HG02763 (cell line): Measurements from ENCODE around the gene FAM53B.

ENCODE experiments used
- ATAC-seq: cut with Tn5 transposase; IDR thresholded peaks from one replicate; pipeline ENCODE4 v1.9.1; 2021; ENCODE audit warnings: mild to moderate bottlenecking, moderate library complexity; ENCODE audit not compliant: unreplicated experiment

Gene FAM53B

GRCh38 chr10:124683814-124684213 is 60.4 kb downstream of the FAM53B start:
- no peak for ATAC-seq

- no peak for ATAC-seq
Measured at GRCh38 chr10:124681626-124682552, 62.3 kb downstream of the FAM53B start.

DNA sequence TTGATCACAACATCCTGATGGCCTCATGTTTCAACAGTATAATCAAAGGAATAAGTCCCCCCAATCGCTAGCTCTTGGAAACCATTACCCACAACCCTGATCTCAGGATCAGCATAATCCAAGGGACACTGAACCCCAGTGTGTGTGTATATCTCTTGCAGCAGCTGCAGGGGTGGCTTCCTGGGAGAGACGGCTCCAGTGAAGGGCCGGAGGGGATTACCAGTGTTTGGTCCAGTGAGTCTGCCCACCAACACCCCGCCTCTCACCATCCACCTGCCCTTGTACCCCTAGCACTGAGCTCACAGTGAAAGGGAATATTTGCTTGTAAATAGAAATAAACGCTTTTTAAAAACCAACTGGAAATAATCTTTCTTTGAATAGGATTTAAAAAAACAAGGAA is 63.1 kb downstream of the FAM53B start:
- ATAC-seq: no peak

DNA sequence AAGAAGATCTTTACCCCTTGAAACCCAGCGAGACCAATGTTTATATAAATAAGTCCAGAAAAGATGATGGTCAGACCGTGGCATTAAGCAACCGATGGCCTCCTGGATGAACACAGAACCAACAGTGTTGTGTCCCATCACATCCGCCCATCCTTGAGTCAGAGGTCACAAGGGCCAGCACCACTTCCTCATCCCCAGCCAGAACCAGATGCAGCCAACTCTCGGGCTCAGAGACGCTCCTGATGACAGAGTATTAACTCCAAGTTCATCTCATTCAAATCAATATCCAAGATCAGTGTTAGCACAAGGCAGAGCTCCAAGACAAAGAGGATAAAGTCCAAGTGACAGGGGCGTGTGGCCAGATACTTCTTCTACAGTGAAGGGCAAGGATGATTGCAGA is 63.5 kb downstream of the FAM53B start:
- ATAC-seq: no peak

GRCh38 chr10:124679401-124679800 is 64.8 kb downstream of the FAM53B start:
- ATAC-seq: no peak

GRCh38 chr10:124678557-124679240 is 65.5 kb downstream of the FAM53B start:
- no peak for ATAC-seq

- ATAC-seq: no peak
Measured at GRCh38 chr10:124677749-124678556, 66.2 kb downstream of the FAM53B start.

- no peak for ATAC-seq
Measured at GRCh38 chr10:124677293-124677699, 66.9 kb downstream of the FAM53B start.

GRCh38 chr10:124676416-124677062 is 67.6 kb downstream of the FAM53B start:
- ATAC-seq: no peak

GRCh38 chr10:124675824-124676223 is 68.4 kb downstream of the FAM53B start:
- no peak for ATAC-seq

GRCh38 chr10:124675261-124675660 is 68.9 kb downstream of the FAM53B start:
- ATAC-seq: no peak

DNA sequence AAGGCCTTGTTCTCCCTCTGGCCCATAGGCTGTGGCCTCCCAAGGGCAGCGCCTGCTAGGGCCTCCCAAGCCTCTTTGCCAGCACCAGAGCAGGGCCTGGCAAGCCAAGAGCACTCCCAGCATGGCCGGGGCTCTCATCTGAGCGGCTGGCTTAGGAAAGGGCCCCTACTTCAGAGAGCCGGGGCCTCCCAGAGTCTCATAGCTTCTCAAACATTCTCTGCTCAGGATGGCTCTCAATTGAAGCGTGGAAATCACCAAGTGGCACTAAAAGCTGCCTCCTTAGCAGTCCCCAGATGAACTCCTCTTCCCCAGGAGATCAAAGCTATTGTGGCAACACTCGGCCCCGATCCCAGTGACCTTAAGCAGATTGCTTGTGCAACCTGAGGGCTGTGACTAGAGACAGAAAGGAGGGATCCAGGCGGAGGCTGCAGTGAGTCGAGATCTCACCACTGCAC is 69.4 kb downstream of the FAM53B start:
- no peak for ATAC-seq

- ATAC-seq: no peak
Measured at GRCh38 chr10:124672181-124672638, 72.0 kb downstream of the FAM53B start.

DNA sequence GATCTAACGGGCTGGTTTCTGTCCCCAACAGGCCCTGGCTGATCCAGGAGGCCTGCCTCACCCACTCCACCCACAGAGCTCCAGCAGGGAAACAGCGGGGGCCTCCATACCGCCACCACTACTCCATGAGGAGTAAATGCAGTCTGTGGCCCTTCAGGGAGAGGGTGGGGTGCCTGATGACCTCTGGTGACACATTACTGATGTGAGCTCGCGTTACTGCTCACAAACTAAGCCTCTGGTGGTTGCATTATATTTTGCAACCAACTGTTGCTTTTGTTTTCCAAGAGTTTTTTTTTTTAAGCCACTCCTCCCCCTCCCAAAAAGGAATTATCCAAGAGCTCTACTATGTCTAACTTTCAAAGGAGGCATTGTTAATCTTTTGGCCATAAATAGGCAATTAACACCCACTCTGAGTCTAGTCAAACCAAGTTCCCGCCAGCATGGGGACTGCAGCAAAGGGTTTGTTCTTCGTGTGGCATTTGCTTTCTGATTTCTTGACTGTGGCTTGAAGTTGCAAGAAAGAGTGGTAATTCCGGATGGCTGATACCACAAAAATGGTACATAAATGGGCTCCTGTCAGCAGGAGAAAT is 72.6 kb downstream of the FAM53B start:
- ATAC-seq: no peak

- no peak for ATAC-seq
Measured at GRCh38 chr10:124670849-124671248, 73.3 kb downstream of the FAM53B start.

GRCh38 chr10:124669824-124670654 is 74.1 kb downstream of the FAM53B start:
- ATAC-seq: no peak

DNA sequence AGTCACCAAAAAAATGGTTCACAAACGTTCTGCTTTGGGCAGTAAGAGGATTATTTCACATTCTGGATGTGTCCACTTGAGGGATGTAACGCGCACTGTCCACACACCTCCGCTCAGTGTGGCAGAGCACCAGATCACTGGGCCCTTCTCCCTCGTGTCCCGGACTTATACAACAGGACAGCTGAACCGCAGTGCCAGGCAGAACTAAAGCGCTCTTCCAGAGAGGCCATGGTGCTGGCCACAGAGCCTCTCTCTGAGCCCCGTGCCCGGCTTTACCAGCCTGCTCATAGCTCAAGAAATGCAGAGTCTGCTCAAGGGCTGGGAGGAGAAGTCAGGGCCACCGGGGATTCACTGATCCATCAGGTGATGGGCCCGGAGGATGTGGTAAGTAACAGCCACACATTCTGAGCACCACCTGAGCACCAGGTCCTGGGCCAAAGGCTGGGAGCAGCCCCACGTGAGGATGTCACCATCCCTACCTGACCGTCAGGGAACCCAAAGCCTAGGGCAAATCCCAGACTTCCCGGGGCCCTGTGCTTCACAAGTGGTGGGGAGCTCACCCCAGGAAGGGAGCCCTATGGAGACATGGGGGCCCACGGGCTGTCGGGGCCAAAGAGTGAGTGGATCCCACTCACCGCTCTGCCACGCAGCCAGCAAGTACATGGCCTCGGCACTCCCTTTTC is 74.9 kb downstream of the FAM53B start:
- no peak for ATAC-seq

- no peak for ATAC-seq
Measured at GRCh38 chr10:124668517-124669051, 75.6 kb downstream of the FAM53B start.
